Measurements from ENCODE around the gene AOPEP.

AOPEP gene

GRCh38 chr9:94908583-94909249 is 182.2 kb downstream of the AOPEP start:
- no peaks in the 10 kb centered on the region for H3K9me3 ChIP-seq (ENCODE audit: insufficient read depth, low read length)
- TF ChIP-seq EZH2phosphoT487 (conservative IDR thresholded peaks at IDR 0.05; ENCODE audit: low read length) (no peak), CTCF (IDR thresholded peaks at IDR 0.05; ENCODE audit: insufficient read depth, low read length, poor library complexity, severe bottlenecking) (no peak)
- H3K79me2 ChIP-seq (ENCODE audit: insufficient read depth, low read length): no peaks in the 10 kb centered on the region
- H3K4me3 ChIP-seq (ENCODE audit: insufficient read depth, low read length, poor library complexity, severe bottlenecking): no peak overlapping the region
- no peaks in the 10 kb centered on the region for H4K20me1 ChIP-seq (ENCODE audit: low read depth, low read length)
- no peaks in the 10 kb centered on the region for H3K36me3 ChIP-seq (ENCODE audit: low read length)
- no peak overlapping the region for H3K4me2 ChIP-seq (ENCODE audit: low read depth, low read length, poor library complexity, severe bottlenecking)
- H3K9me2 ChIP-seq (replicated peaks; ENCODE audit: insufficient read depth, low read length): no peaks in the 10 kb centered on the region
- H3F3A ChIP-seq (ENCODE audit: insufficient read depth): no peaks in the 10 kb centered on the region
- no peak overlapping the region for H3K27ac ChIP-seq (ENCODE audit: low read depth, low read length)
- no peak overlapping the region for H2AFZ ChIP-seq (ENCODE audit: low read depth, low read length, severe bottlenecking)
- H3K27me3 ChIP-seq (ENCODE audit: low read length): no peaks in the 10 kb centered on the region
- no peak overlapping the region for H3K9ac ChIP-seq (ENCODE audit: low read length)

DNA sequence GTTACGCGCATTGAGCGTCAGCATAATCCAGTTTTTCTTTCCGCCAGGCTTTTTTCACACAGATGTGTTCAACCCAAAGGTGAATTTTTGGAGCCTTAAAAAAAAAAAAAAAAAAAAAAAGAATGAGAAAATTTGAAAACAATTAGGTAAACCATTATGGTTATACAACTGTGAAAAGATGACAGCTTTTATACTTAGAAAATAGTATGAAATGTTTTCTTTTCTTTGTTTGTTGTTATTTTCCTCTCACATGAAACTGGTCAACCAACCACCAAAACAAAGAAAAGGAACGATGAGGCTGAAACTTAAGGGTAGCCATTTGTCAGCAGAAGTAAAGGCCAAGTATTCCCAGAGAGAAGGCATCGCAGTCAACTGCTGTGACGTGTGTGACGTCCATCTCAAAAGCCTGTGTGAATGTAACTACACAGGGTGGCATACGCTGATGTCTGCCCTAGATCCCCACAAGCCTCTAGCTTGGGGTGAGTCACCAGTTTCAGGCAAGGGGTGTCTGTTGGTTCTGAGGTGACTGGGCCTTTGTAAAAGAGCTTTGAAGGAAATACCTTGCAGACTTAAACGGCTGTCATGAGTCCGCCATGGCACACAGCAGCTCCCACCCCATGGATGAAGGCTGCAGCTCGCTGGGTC is 182.9 kb downstream of the AOPEP start:
- Histone ChIP-seq H2AFZ (ENCODE audit: low read depth, low read length, severe bottlenecking) (no peak overlapping the region), H3K9ac (ENCODE audit: low read length) (no peak overlapping the region), H3K27ac (ENCODE audit: low read depth, low read length) (no peak overlapping the region), H3K4me3 (ENCODE audit: insufficient read depth, low read length, poor library complexity, severe bottlenecking) (no peak overlapping the region), H3F3A (ENCODE audit: insufficient read depth) (no peaks in the 10 kb centered on the region), H3K9me2 (replicated peaks; ENCODE audit: insufficient read depth, low read length) (no peaks in the 10 kb centered on the region), H4K20me1 (ENCODE audit: low read depth, low read length) (no peaks in the 10 kb centered on the region), H3K9me3 (ENCODE audit: insufficient read depth, low read length) (no peaks in the 10 kb centered on the region), H3K4me2 (ENCODE audit: low read depth, low read length, poor library complexity, severe bottlenecking) (no peak overlapping the region), H3K36me3 (ENCODE audit: low read length) (no peaks in the 10 kb centered on the region), H3K27me3 (ENCODE audit: low read length) (no peaks in the 10 kb centered on the region), H3K79me2 (ENCODE audit: insufficient read depth, low read length) (no peaks in the 10 kb centered on the region)
- no peak for TF ChIP-seq CTCF (IDR thresholded peaks at IDR 0.05; ENCODE audit: insufficient read depth, low read length, poor library complexity, severe bottlenecking)
- TF ChIP-seq EZH2phosphoT487 (conservative IDR thresholded peaks at IDR 0.05; ENCODE audit: low read length): no peak

DNA sequence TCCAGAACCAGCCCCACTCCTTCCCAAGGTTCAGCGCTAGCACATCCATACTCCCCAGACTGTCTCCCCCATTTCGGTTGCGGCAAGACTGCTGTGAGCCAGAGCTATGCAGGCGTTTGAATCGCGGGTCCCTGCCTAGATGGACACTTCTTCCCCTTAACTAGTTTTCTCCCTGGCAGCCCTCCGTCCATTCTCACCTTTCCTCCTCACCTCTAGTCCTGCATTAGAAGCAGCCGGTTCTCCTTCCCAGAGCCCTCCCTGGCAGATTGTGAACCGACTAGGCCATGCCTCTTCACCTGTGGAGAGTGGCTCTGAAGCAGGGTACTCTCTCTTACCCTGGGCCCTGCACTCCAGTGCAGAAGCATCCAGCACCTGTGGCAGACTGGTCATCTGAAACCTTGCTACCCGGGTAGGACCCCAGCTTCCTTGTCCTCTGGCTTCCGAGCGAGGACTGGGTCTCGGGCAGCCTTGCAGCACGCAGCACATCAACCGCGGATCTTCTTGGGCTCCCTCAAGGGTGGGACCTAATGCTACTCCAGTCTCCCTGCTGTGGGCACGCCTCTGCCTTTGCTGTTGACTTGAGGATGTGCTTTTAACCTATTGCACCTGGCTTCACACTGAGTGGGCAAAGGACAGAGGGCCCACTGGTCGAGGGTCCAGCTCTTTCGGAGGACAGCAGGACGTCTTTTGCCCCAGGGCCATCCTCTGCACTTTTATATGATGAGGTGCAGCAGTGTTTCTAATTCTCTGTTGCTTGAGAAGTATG is 183.6 kb downstream of the AOPEP start:
- Histone ChIP-seq H3K9me2 (replicated peaks; ENCODE audit: insufficient read depth, low read length) (no peaks in the 10 kb centered on the region), H4K20me1 (ENCODE audit: low read depth, low read length) (no peaks in the 10 kb centered on the region), H3K79me2 (ENCODE audit: insufficient read depth, low read length) (no peaks in the 10 kb centered on the region), H3K9me3 (ENCODE audit: insufficient read depth, low read length) (no peaks in the 10 kb centered on the region), H3K27ac (ENCODE audit: low read depth, low read length) (no peak overlapping the region), H3K4me2 (ENCODE audit: low read depth, low read length, poor library complexity, severe bottlenecking) (no peak overlapping the region), H3K9ac (ENCODE audit: low read length) (no peak overlapping the region), H2AFZ (ENCODE audit: low read depth, low read length, severe bottlenecking) (no peak overlapping the region), H3K36me3 (ENCODE audit: low read length) (no peaks in the 10 kb centered on the region), H3K4me3 (ENCODE audit: insufficient read depth, low read length, poor library complexity, severe bottlenecking) (no peak overlapping the region), H3F3A (ENCODE audit: insufficient read depth) (0 out of 2 replicates have a peak, but pooled peaks cover 3% of the 10 kb centered on the region), H3K27me3 (ENCODE audit: low read length) (no peaks in the 10 kb centered on the region)
- TF ChIP-seq EZH2phosphoT487 (conservative IDR thresholded peaks at IDR 0.05; ENCODE audit: low read length): no peak
- no peak for TF ChIP-seq CTCF (IDR thresholded peaks at IDR 0.05; ENCODE audit: insufficient read depth, low read length, poor library complexity, severe bottlenecking)

All from SU-DHL-6 (cell line).